ENCODE results near the gene BSND.

BSND gene

DNA sequence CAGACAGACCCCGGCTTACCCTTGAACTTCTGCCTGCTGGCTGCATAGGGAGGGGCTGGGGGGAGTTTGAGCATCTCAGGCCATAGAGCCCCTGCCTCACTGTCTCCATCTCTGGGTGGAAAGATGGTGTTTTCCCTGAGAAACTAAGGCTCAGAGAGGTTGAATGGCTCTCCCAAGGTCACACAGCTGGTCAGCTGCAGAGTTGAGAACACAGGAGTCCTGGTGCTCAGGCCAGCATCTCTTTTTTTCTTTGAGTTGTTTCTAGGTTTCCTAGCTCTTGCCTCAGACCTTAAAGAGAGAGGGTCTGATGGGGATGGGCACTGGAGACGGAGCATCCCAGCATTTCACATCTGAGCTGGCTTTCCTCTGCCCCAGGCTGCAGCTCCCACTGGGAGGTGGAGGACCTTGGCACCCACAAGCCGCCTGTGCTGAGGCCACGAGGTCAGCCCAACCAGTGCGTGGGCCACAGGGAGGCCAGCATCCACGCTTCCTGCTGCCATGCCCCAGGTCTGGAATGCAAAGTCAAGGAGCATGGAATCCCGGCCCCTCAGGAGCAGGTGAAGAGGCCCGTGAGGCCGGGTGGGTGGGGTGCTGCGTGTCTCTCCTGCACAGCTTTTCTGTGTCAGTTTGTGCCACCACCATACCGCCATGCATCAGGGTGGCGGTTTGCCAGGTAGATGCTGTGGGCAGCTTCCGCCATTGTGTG is 62.4 kb downstream of the BSND start:
- DNase-seq (ENCODE audit: low read depth in 2 of 2), result no peak

Measured in stimulated activated CD8-positive, alpha-beta memory T cell treated with anti-CD3 and anti-CD28 coated beads, Interleukin-7, amount 100 ng/mL, for 4 hours (primary cell).